Bronchial epithelial cell (primary cell): ENCODE measurements around the gene S1PR5. TPM values are rescaled to one million over a fixed set of nuclear protein-coding genes. Genes with fewer than 3 reads are reported as not detected.

Experiments
- DNase-seq: peaks from one replicate; pipeline ENCODE4 v3.0.0-alpha.2; 2010; ENCODE audit warnings: low read depth
- FAIRE-seq: peaks from 2 replicates; lab custom pipeline; 2011; peaks lifted over from hg19 to GRCh38; lab: Jason Lieb, UNC
- H3K27me3 ChIP-seq: 2 replicates; pipeline ENCODE4 v1.5.1; 2011; ENCODE audit warnings: low read length; ENCODE audit not compliant: control insufficient read depth, insufficient read depth
- H3K36me3 ChIP-seq: 2 replicates; pipeline ENCODE4 v1.5.1; 2011; ENCODE audit warnings: low read length; ENCODE audit not compliant: control insufficient read depth, insufficient read depth
- H3K4me3 ChIP-seq: 2 replicates; pipeline ENCODE4 v1.5.1; 2011; ENCODE audit warnings: mild to moderate bottlenecking, low read depth, low read length, control low read depth
- CTCF ChIP-seq: IDR thresholded peaks from 2 replicates; pipeline ENCODE4 v1.5.1; 2011; ENCODE audit warnings: mild to moderate bottlenecking, moderate library complexity, low read length, control low read depth, inconsistent platforms; ENCODE audit not compliant: insufficient read depth, severe bottlenecking
- total RNA-seq: library from RNA; depleted of rRNA; stranded (reverse); fragments of >200 nt; gene quantifications from 2 replicates; pipeline ENCODE4 v1.2.1, GENCODE V29; 2014

S1PR5 gene
- total RNA-seq, 1 donor from 2014 or later = 6.6 TPM

DNA sequence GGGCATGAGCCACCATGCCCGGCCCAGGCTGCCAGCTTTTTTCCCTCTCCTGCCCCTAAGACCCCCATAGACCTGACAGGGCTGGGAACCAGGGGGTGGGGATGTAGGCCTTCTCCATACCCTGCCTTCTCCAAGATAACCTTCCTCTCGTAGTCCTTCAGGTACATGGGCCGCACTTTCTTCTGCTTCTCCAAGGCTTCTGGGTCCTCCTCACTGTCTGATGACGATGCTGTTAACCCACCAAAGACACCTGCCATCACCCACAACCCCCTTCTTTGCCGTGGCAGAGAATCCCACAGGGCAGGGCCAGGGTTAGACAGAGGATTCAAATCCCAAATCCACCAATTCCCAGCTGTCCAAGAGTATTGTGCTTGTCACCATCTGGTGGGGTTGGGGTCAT, 45.4 kb upstream of the S1PR5 start:
- Histone ChIP-seq H3K4me3 (no peak overlapping the region), H3K36me3 (peaks cover 27% of the 10 kb centered on the region), H3K27me3 (no peaks in the 10 kb centered on the region)
- DNase-seq (no peak), FAIRE-seq (no peak)
- no peak for TF ChIP-seq CTCF

DNA sequence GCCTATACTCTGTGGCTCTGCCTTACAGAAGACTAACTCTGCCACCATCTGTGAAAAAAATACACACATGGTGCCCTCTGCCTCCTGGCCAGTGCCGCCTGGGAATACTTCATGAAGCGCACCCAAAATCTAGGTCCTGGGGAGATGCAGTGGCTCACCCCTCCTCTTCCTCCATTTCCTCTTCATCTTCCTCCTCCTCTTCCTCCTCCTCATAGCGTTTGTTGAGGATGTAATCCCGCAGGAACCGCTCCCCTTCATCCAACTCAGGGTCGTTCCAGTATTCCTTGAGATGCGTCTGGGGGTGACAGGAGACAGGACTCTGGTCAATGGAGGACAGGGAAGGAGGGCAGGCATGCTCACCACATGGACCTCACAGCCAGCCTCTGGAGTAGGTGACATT, 42.9 kb upstream of the S1PR5 start:
- DNase-seq (no peak), FAIRE-seq (no peak)
- no peak overlapping the region for H3K4me3 ChIP-seq
- TF ChIP-seq CTCF = no peak
- peaks cover 31% of the 10 kb centered on the region for H3K36me3 ChIP-seq
- H3K27me3 ChIP-seq = no peaks in the 10 kb centered on the region

DNA sequence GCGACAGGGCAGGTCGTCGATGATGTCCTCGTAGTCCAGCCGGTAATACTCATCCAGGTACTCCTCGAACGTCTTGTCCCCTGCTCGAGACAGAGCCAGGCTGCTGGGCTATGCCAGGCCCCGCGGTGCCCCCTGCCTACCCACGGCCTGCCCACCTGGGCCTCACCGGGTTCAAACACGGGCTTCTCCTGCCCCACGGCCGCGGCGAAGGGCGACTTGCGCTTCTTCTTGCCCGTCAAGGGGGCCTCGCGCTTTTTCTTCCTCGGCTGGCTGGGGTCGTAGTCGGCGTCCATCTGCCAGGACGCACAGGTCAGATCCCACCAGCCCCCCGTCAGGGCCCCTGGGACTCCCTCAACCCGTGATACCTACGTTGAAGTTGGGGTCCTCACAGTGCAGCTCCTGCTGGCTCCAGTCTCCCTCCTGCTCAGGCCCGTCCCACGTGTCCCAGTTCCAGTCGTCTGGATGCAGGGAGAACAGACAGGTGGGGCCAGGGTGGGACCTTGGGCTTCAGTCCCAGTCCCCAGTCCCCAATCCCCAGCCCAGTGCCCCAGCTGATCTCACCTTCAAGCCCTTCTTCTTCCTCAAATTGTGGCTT, 40.5 kb upstream of the S1PR5 start:
- Histone ChIP-seq H3K27me3 (no peaks in the 10 kb centered on the region), H3K4me3 (no peak overlapping the region), H3K36me3 (peaks cover 30% of the 10 kb centered on the region)
- FAIRE-seq = no peak
- no peak for DNase-seq
- TF ChIP-seq CTCF = no peak

DNA sequence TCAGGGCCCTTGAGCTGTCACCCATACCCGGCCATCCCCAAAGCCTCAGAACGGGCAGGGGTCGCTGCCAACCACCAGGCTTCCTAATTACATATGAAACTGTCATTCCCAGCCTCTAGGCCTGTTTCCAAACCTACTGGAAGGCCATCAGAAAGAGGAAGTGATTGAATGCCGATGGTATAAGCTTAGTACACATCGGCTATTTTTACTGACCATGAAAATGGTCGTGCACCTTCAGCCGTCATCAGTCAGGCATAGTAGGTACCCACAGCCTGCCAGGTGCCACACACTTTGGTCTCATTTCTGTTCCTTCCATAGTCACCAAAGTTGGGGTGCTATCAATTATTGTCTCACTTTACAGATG, 38.3 kb upstream of the S1PR5 start:
- Histone ChIP-seq H3K27me3 (no peaks in the 10 kb centered on the region), H3K4me3 (no peak overlapping the region), H3K36me3 (peaks cover 29% of the 10 kb centered on the region)
- no peak for DNase-seq
- no peak for TF ChIP-seq CTCF
- FAIRE-seq = no peak

GRCh38 chr19:10554760-10555609, 37.7 kb upstream of the S1PR5 start:
- Histone ChIP-seq H3K27me3 (no peaks in the 10 kb centered on the region), H3K4me3 (no peak overlapping the region), H3K36me3 (peaks cover 28% of the 10 kb centered on the region)
- FAIRE-seq = no peak
- peak; percentile 44 for TF ChIP-seq CTCF
- peak; percentile 92 for DNase-seq

DNA sequence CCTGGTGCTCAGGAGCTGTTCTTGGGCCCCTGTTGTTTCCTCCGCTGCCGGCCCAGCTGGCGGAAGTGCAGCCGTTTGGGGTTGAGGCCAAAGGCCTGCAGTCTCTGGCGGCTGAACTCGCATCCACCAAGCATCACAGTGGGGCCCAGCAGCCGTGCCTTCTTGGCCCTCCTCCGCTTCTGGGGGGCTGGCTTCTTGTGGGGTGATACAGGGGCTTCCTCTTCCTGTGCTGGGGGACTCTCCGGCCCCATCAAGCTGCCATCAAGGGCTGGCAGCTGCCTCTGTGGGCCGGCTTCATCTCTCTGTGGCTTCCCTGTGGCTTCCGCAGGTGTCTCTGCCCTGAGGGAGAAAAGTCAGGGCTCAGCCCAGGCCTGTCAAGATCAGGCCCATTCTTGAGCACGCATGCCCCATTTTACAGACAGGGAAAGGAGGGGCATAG, 36.7 kb upstream of the S1PR5 start:
- FAIRE-seq (peak; percentile 80), DNase-seq (peak; percentile 88)
- H3K4me3 ChIP-seq = no peak overlapping the region
- H3K36me3 ChIP-seq = peaks cover 25% of the 10 kb centered on the region
- no peak for TF ChIP-seq CTCF
- H3K27me3 ChIP-seq = no peaks in the 10 kb centered on the region
